ENCODE results near the gene SSC5D.
"Not testable (repeated sequence)": the region's sequence is repeated elsewhere in the genome, so short reads cannot be mapped to it uniquely, and the experiment has no call there.

SSC5D gene

GRCh38 chr19:55487924-55488687, at the start of gene SSC5D:
Gene SSC5D (plus strand): TSS chr19:55488436. CDS start chr19:55488590, 154 bp downstream.
- DNase-seq (ENCODE audit: low read depth in 2 of 2): no peak

DNA sequence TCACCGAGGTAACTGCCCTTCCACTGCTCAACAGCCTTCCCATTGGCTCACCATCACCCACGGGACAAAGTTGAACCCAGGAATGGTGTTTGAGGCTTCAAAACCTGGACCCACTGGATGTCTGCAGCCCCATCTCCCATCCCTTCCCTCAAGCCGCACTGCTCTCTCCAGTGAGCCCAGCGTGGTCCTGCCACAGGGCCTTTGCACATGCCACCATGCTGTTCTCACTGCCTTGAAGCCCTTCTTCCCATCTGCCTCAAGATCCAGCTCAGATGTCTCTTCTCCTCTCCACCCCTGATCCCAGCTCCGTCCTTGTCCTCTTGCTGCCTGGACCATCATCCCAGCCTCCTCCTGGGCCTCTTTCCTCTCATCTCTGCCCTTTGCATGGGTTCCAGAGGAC, 49.2 kb upstream of the SSC5D start:
- DNase-seq (ENCODE audit: low read depth in 2 of 2): no peak

- DNase-seq (ENCODE audit: low read depth in 2 of 2): no peak
Measured at GRCh38 chr19:55440411-55441105, 47.7 kb upstream of the SSC5D start.

DNA sequence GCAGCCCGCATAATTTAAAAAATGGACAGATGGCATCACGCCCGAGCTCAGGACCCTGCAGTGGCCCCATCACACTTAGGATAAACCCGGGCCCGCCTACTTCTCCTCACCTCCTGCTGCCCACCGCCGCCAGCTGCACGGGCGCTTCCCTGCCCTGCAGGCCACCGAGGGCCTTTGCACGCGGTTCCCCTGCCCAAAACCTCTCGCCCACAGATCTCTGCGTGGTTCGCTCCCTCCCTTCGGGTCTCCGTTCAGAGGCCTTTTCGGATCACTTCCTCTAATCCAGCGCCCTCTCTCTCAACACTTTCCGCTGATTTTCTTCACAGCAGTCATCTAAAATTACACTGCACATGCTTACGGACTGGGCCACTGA, 46.9 kb upstream of the SSC5D start:
- no peak for DNase-seq (ENCODE audit: low read depth in 2 of 2)

GRCh38 chr19:55441692-55442321, 46.4 kb upstream of the SSC5D start:
- no peak for DNase-seq (ENCODE audit: low read depth in 2 of 2)

- no peak for DNase-seq (ENCODE audit: low read depth in 2 of 2)
Measured at GRCh38 chr19:55442372-55442961, 45.8 kb upstream of the SSC5D start.

DNA sequence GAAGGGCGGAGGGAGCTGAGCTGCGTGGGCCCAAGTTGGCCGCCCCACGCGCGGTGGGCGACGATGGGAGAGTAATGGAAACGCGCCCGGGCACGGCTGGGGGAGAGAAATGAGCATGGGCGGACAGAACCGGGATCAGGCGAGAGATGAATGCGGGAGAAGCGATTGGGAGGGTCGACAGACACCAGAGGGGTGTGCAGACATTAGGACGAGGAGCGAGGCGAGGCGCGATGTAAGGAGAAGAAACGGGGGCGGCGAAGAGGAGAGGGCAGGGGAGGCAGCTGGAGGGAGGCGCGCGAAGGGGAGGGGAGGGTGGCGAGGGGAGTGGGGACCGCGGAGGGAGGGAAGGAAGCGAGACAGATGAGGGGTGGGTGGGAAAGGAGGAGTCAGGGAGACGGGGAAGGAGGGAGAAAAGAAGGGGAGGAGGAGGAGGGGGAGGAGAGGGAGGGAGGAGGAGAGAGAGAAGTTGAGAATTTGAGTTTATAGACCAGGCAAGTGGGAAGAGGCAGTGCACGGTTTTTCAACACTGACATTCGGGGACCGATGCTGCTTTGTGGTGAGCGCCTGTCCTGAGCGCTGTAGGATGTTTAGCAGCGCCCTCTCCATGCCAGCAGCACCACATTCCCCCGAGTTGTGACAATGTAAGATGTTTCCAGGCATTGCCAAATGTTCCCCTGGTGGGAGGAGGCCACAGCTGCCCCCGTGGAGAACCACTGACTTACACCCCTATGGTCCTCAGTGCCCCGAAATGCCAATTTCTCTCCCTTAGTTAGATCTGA, 45.0 kb upstream of the SSC5D start, which contains the start of gene SHISA7:
SHISA7 (minus strand) TSS at position 256 of the 779 bp plus-strand sequence. CDS start 437 bp downstream, outside the sequence.
- DNase-seq (ENCODE audit: low read depth in 2 of 2): no peak

DNA sequence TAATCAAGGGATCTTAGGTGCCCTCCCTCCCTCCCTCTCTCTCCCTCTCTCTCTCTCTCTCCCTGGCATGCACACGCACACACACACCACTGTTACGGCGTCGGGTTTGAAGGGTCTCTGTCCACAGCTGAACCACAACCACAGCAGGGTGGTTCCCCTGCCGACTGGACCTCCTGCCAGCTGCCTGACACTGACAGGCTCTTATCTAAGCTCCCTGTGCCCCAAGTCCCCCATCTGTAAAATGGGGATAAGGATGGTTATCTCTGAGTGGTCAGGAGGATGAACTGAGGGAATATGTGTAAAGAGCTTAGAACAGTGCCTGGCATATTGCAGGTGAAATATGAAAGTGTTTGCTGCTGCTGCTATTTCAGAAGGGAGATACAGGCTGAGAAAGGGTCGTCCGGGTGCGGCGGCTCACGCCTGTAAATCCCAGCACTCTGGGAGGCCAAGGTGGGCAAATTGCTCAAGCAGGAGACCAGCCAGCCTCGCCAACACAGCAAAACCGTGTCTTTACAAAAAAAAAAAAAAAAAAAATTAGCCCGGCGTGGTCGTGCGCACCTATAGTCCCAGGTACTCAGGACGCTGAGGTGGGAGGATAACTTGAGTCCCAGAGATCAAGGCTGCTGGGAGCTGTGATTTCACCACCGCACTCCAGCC, 44.3 kb upstream of the SSC5D start:
- no peak for DNase-seq (ENCODE audit: low read depth in 2 of 2)

- DNase-seq (ENCODE audit: low read depth in 2 of 2): no peak
Measured at GRCh38 chr19:55444646-55445045, 43.6 kb upstream of the SSC5D start.

GRCh38 chr19:55446060-55446459, 42.2 kb upstream of the SSC5D start:
- DNase-seq (ENCODE audit: low read depth in 2 of 2): no peak

- DNase-seq (ENCODE audit: low read depth in 2 of 2): no peak
Measured at GRCh38 chr19:55447421-55448174, 40.6 kb upstream of the SSC5D start.

GRCh38 chr19:55448175-55448490, 40.1 kb upstream of the SSC5D start:
- DNase-seq (ENCODE audit: low read depth in 2 of 2): not testable (repeated sequence)

DNA sequence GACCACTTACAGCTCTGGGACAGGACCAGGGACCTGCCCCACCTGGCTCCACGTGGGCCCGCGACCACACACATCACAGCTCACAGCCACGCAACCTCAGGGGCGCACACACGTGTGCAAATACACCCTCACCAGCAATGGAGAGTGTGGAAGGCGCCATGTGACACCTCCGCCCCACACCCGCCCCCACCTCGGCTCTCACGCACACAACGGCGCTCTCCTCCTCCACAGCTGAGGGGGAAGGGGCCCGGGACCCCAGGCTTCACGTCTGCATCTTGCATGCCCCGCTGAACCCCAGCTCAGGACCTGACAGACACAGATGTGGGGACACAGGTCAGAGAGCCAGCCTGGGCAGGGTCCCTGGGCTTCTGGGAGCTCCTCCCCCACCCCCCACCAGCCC, 38.8 kb upstream of the SSC5D start:
- no peak for DNase-seq (ENCODE audit: low read depth in 2 of 2)

DNA sequence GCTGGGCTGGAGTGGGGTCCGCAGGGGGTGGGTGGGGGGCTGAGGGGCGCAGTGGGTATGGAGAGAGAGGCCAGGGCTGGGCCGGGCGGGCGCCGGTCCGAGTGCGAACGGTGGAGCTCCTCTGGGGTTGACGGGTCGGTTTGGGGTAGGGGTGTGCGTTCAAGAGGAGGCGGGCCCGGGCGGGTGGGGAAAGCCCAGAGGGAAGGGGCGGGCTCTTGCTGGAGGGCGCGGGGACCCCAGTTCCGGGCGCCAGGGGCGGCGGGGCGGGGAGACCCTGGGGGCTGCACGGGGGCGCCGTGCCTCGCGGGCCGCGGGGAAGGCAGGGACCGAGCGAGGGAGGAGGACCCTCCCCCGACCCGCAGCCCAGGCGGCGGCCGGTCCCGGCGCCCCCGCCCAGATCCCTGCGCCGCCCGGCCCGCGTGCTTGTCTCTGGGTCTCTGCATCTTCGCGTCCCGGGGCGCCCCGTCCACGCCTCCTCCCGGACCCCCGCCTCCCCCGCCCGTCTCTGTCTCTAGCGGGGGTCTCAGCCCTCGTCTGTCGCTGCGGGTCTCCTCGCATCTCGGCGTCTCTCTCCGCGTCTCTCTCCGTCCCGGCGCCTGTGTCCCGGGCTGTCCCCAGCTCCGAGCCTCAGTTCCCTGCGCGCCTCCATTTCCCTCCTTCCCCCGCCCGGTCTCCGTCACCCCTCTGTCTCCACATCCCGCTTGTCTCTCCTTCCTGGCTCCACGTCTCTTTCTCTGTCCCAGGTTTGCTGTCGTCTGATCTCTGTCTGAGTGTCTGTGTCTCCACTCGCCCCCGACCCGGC, 36.9 kb upstream of the SSC5D start:
- no peak for DNase-seq (ENCODE audit: low read depth in 2 of 2)

- DNase-seq (ENCODE audit: low read depth in 2 of 2): no peak
Measured at GRCh38 chr19:55451965-55452748, 36.1 kb upstream of the SSC5D start.

DNA sequence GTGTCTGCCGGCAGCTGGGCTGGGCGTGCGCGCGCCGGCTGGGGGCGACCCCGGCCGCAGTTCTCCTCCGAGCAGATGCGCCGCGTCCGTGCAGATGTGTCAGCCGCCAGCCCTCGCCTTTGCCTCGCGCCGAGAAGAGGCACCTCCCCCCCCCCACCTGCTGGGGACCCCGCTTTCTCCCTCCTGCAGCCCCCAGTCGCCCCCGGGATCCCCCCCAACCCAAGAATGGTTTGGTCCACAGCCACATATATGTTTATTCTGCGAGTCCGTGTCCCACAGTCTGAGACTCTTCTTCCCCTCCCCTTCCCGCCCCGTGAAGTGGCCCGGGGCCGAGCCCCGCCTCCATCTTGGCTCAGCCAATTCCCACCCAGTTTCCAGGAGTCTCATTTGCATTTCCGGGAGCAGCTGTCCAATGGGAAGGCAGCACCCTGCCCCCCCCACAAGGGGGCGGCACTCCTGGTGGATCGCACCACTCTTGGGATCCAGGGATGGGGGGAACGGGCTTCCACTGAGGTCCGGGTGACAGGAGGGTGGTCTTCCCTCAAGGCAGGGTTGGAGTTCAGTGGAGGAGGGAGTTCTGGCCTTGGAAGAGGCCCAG, 35.4 kb upstream of the SSC5D start:
- DNase-seq (ENCODE audit: low read depth in 2 of 2): peak in 1 of 2 experiments; percentile 41

DNA sequence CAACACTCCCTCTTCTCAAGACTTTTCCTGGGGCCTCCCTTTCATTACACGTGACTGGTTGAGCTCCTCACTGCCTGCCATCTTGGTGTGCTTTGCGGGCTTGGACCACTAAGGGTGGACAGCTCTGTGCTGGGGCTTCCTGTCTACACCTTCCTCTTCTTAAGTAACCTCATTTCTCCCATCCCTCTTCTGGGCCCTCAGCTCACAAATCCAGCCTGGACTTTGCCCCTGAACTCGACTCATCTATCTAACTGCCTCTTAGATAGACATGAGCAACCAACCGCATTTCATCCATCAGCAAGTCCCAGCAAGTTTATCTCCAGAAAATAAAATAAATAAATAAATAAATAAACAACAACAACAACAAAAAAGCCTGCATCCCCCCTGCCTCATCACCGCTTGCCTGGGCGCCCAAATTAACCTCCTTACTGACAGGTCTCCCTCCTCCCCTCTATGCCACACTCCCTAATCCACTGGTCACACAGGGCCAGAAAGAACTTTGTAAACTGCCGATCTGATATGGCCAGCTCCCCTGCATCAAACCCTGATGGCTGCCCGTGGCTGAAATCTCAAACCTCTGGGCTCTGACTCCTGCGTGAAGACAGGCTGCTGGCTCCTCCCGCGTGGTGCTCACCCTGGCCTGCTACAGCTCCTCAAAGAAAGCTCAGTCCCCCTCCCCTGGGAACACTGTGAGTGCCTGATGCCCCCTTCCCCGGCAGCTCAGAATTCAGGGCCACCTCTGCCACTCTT, 34.5 kb upstream of the SSC5D start:
- no peak for DNase-seq (ENCODE audit: low read depth in 2 of 2)

GRCh38 chr19:55454787-55455243, 33.4 kb upstream of the SSC5D start:
- no peak for DNase-seq (ENCODE audit: low read depth in 2 of 2)
